GM12878 (cell line): ENCODE measurements around the gene CHRNG. TPM values are rescaled to one million over a fixed set of nuclear protein-coding genes. Genes with fewer than 3 reads are reported as not detected.

ENCODE experiments used
- ATAC-seq: fragments of 200-7000 bp; cut with Tn5 transposase; 3 replicates; pipeline ENCODE4 v1.9.1; 2020; ENCODE audit warnings: mild to moderate bottlenecking, moderate library complexity
- BruUV-seq: library from RNA; stranded (reverse); fragments of 400-500 nt; replicated peaks from 2 replicates; lab custom pipeline; 2021; lab: Mats Ljungman, UMichigan
- CTCF ChIA-PET: fragments of 300-600 bp; sonication (Branson Sonifier 250); formaldehyde crosslinking; extraction: SDS; loops from one replicate; lab custom pipeline; 2021; ENCODE audit warnings: inconsistent platforms; lab: Yijun Ruan, JAX
- POLR2A ChIA-PET: fragments of 350-600 bp; formaldehyde crosslinking; extraction: SDS; loops from one replicate; lab custom pipeline; 2021; ENCODE audit warnings: inconsistent platforms; lab: Charles Lee
- RAD21 ChIA-PET: fragments of 300-600 bp; sonication (Branson Sonifier 250); formaldehyde crosslinking; loops from one replicate; lab custom pipeline; 2023; ENCODE audit warnings: antibody characterized with exemption; ENCODE audit not compliant: unreplicated experiment; lab: Charles Lee
- SMC1A ChIA-PET: fragments of 300-600 bp; sonication (Branson Sonifier 250); formaldehyde crosslinking; loops from one replicate; lab custom pipeline; 2023; ENCODE audit not compliant: unreplicated experiment, uncharacterized antibody; lab: Charles Lee
- DNase-seq: peaks from one replicate; pipeline ENCODE4 v3.0.0-alpha.2; 2011; ENCODE audit warnings: low read depth, low spot score
- FAIRE-seq: peaks from 3 replicates; lab custom pipeline; 2011; peaks lifted over from hg19 to GRCh38; lab: Jason Lieb, UNC
- H2AFZ ChIP-seq: 2 replicates; pipeline ENCODE4 v1.6.0; 2011; ENCODE audit warnings: low read depth, low read length, control low read depth; ENCODE audit not compliant: control insufficient read depth
- H3K27ac ChIP-seq: 2 replicates; pipeline ENCODE4 v1.5.1; 2011; ENCODE audit warnings: control low read depth; ENCODE audit not compliant: control insufficient read depth, insufficient read depth
- H3K27me3 ChIP-seq, 2 experiments: replicated peaks in 1 of 2; 2 replicates each; pipeline versions ENCODE4 v1.6.0 to v1.6.1; 2011; ENCODE audit warnings: low read length in 1 of 2; ENCODE audit not compliant: control insufficient read depth in 2 of 2, insufficient read depth in 2 of 2
- H3K36me3 ChIP-seq, 2 experiments: 2 replicates each; pipeline ENCODE4 v1.5.1; 2011; ENCODE audit warnings: low read length in 1 of 2; ENCODE audit not compliant: control insufficient read depth in 2 of 2, insufficient read depth in 2 of 2
- H3K4me1 ChIP-seq: 2 replicates; pipeline ENCODE4 v1.6.1; 2011; ENCODE audit warnings: mild to moderate bottlenecking, low read length, moderate library complexity, mixed read lengths; ENCODE audit not compliant: control insufficient read depth, insufficient read depth
- H3K4me2 ChIP-seq: 2 replicates; pipeline ENCODE4 v1.6.0; 2011; ENCODE audit warnings: control low read depth; ENCODE audit not compliant: control insufficient read depth, insufficient read depth
- H3K4me3 ChIP-seq: fragments of 200-600 bp; sonication (generic); 2 replicates; pipeline ENCODE4 v1.5.1; 2016
- H3K79me2 ChIP-seq: 2 replicates; pipeline ENCODE4 v1.6.0; 2011; ENCODE audit warnings: low read length; ENCODE audit not compliant: control insufficient read depth, insufficient read depth
- H3K9ac ChIP-seq: 2 replicates; pipeline ENCODE4 v1.8.0; 2011; ENCODE audit warnings: low read length, control low read depth, mixed read lengths; ENCODE audit not compliant: control insufficient read depth, insufficient read depth
- H3K9me3 ChIP-seq: replicated peaks from 3 replicates; pipeline ENCODE4 v1.5.1; 2011; ENCODE audit warnings: mild to moderate bottlenecking, low read length; ENCODE audit not compliant: control insufficient read depth, insufficient read depth
- H4K20me1 ChIP-seq: 2 replicates; pipeline ENCODE4 v1.6.0; 2011; ENCODE audit not compliant: control insufficient read depth, insufficient read depth
- HCFC1 ChIP-seq: fragments of 150-350 bp; IDR thresholded peaks from 2 replicates; pipeline ENCODE4 v1.6.1; 2014; ENCODE audit warnings: low read length
- LARP7 ChIP-seq: fragments of 450-650 bp; IDR thresholded peaks from 2 replicates; pipeline ENCODE4 v1.6.1; 2017; ENCODE audit warnings: mild to moderate bottlenecking
- MAX ChIP-seq: IDR thresholded peaks from 2 replicates; pipeline ENCODE4 v1.6.1; 2012; ENCODE audit warnings: low read depth, low read length, improper control_type of control experiment
- RBBP5 ChIP-seq: fragments of 200-600 bp; sonication (generic); conservative IDR thresholded peaks from 2 replicates; pipeline ENCODE4 v1.6.1; 2016
- SPI1 ChIP-seq: IDR thresholded peaks from 2 replicates; pipeline ENCODE4 v1.6.1; 2011; ENCODE audit warnings: low read depth, mild to moderate bottlenecking, low read length, moderate library complexity, borderline replicate concordance; ENCODE audit not compliant: insufficient read depth
- ZBTB40 ChIP-seq: fragments of 450-650 bp; IDR thresholded peaks from 2 replicates; pipeline ENCODE4 v1.6.1; 2016; ENCODE audit warnings: mild to moderate bottlenecking, moderate library complexity, borderline replicate concordance
- ZNF217 ChIP-seq: fragments of 450-650 bp; IDR thresholded peaks from 2 replicates; pipeline ENCODE4 v1.6.1; 2017; ENCODE audit warnings: antibody characterized with exemption, mild to moderate bottlenecking
- ZZZ3 ChIP-seq: IDR thresholded peaks from 2 replicates; pipeline ENCODE4 v1.6.1; 2011; ENCODE audit warnings: low read depth; ENCODE audit not compliant: control insufficient read depth, insufficient read length
- WGBS: methylation state at CpG from one replicate; pipeline ENCODE4 v1.1.6; 2016; ENCODE audit warnings: low lambda C conversion rate; ENCODE audit not compliant: insufficient replicate concordance, insufficient coverage; ENCODE audit errors: missing lambda C conversion rate; 5-methylcytosine and 5-hydroxymethylcytosine counted together
- in situ Hi-C: fragments of 300-500 bp; cut with MboI; formaldehyde crosslinking; loops from 9 replicates; pipeline ENCODE4 v1.14.3; 2018; ENCODE audit warnings: mixed read lengths
- intact Hi-C: fragments of 100-400 bp; cut with micrococcal nuclease; formaldehyde crosslinking; loops from one replicate; pipeline ENCODE4 v1.14.2; 2022; ENCODE audit not compliant: unreplicated experiment
- polyA plus RNA-seq, 11 experiments: library from polyadenylated mRNA; depleted of rRNA in 4 of 11; unstranded in 6 of 11; stranded (reverse) in 5 of 11; fragments of >200 nt; fragmentation: Nextera tagmentation in 4 of 11; fragmentation: Illumina TruSeq in 1 of 11; extraction: Ambion mirVana in 4 of 11; extraction: Trizol in 1 of 11; gene quantifications; 1 replicate in 1 of 11; 2 replicates in 10 of 11; pipeline versions ENCODE4 v1.2.1 to v1.2.3, GENCODE V29; 2011 to 2016; ENCODE audit warnings: inconsistent platforms in 2 of 11, missing spikeins in 2 of 11, low read depth in 1 of 11
- total RNA-seq, 4 experiments: library from RNA; depleted of rRNA in 3 of 4; stranded (reverse); fragments of >200 nt in 3 of 4; fragmentation: Illumina TruSeq in 1 of 4; extraction: Trizol in 1 of 4; gene quantifications; 2 replicates each; pipeline versions ENCODE4 v1.2.1 to v1.2.3, GENCODE V29; 2013 to 2021

CHRNG gene
- total and polyA plus RNA-seq, 10 of the 15 experiments (the other 5 are each of a cell fraction or from before 2014, with no cell fraction given), result 0.17 TPM; not detected in 9

- Histone ChIP-seq H3K27ac (no peak overlapping the region), H3K27me3 (no peaks in the 10 kb centered on the region; a peak in 2 of 4 replicates), H3K9ac (no peak overlapping the region), H3K4me2 (no peak overlapping the region), H2AFZ (no peak overlapping the region), H3K4me3 (no peak overlapping the region), H3K36me3 (no peaks in the 10 kb centered on the region), H4K20me1 (no peaks in the 10 kb centered on the region), H3K79me2 (no peaks in the 10 kb centered on the region), H3K9me3 (no peaks in the 10 kb centered on the region), H3K4me1 (no peaks in the 10 kb centered on the region)
- TF ChIP-seq RBBP5, result no peak
- TF ChIP-seq ZBTB40, result no peak
- TF ChIP-seq SPI1, result no peak
- no peak for TF ChIP-seq HCFC1
- TF ChIP-seq ZZZ3, result no peak
- TF ChIP-seq LARP7, result no peak
- TF ChIP-seq ZNF217, result no peak
- TF ChIP-seq MAX, result no peak
- ChIA-PET CTCF (no interaction called here), POLR2A (no interaction called here), SMC1A (no interaction called here), RAD21 (no interaction called here)
- intact Hi-C loops, result loop anchor here (5.0 kb wide), 1 partner anchor 63 kb away; no protein-coding TSS in a partner anchor
- ATAC-seq (no peak), FAIRE-seq (no peak), DNase-seq (no peak)
- in situ Hi-C loops, result no loop called here
- no TSS peak for BruUV-seq
- 32% methylated on average over 7 of the region's 7 CpGs for WGBS
These were observed 23.9 kb upstream of the CHRNG start for GRCh38 chr2:232515639-232516038.
